Measurements from ENCODE around the gene CNTNAP2.

CNTNAP2 gene

GRCh38 chr7:147941381-147941780 is 1824.8 kb downstream of the CNTNAP2 start:
- DNase-seq (ENCODE audit: low spot score): no peak

DNA sequence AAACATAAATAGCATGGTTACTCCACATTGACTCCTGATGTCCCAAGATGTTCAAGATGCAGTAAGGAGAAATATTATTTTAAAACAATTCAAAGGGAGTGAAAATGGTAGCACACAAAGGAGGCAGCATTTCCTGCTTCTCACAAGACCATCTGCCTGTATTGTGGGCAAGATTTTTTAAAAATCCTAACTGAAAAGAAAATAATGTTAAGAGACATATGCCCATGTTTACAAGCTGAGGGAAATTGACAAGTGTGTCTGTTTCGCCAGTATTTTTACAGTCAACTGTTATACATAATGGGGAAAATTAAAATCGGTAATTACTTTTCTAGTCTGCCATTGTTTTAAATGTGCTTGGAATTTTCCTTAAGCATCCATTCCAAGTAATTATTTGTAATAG is 1827.7 kb downstream of the CNTNAP2 start:
- DNase-seq (ENCODE audit: low spot score): no peak

- DNase-seq (ENCODE audit: low spot score): no peak
These were observed 1836.3 kb downstream of the CNTNAP2 start for GRCh38 chr7:147952918-147953317.

DNA sequence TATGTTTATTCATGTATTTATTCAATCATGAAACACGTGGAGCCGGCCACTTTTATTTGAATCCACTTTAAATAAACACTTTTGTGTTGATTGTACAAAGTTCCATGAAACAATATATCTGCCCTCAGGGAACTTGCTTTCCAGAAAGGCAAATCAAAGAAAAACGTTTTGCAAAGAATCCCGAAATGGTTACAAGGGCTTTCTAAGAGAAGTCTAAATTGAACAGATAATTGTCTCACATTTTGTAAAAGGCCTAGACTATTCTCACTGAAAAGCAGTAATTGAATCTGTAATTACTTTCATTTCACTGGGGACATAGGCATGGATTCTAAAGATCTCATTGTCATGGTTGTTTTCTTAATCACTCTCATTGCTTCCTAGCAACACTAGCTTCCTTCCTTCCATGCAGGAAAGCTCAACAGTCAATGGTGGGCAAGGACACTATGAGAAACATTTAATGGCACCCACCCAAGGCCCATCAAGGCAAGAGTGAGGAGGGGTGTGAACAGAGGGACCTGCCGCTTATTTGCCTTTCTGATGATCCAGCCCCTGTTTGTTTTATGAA is 1851.5 kb downstream of the CNTNAP2 start:
- no peak for DNase-seq (ENCODE audit: low spot score)

DNA sequence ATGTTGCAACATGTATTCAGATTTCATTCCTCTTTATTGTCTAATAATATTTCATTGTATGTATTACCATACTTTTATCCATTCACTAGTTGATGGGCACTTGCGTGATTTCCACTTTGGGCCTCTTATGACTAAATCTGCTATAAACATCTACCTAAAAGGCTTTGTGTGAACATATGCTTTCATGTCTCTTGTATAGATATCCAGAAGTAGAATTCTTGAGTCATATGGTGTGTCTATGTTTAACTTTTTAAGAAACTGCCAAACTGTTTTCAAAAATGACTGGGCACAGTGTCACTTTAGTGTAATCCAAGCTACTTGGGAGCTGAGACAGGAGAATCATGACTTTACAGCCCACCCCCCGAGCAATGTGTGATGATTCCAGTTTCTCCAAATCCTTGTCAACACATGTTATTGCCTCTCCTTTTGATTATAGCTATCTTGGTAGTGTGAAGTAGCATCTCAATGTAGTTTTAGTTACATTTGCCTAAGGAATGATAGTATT is 1855.1 kb downstream of the CNTNAP2 start:
- DNase-seq (ENCODE audit: low spot score): no peak

DNA sequence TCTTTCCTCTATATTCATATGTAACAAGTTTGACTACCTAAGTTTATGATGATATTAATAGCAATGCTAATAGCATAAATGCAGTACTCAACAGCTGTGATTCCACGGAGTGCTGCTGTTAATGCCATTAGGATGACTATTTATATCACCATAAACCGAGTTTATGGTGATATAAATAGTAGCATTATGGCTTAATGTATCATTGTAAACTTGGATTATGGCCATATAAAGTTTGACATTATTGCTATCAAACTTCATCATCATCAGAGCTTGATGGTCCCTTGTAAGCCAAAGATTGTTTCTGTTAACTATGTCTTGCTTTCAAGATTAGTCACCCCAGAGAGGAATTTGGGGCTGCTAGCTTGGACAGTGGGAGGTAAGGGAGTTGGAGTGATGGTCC is 1861.6 kb downstream of the CNTNAP2 start:
- no peak for DNase-seq (ENCODE audit: low spot score)

GRCh38 chr7:147978651-147979050 is 1862.0 kb downstream of the CNTNAP2 start:
- DNase-seq (ENCODE audit: low spot score): no peak

DNA sequence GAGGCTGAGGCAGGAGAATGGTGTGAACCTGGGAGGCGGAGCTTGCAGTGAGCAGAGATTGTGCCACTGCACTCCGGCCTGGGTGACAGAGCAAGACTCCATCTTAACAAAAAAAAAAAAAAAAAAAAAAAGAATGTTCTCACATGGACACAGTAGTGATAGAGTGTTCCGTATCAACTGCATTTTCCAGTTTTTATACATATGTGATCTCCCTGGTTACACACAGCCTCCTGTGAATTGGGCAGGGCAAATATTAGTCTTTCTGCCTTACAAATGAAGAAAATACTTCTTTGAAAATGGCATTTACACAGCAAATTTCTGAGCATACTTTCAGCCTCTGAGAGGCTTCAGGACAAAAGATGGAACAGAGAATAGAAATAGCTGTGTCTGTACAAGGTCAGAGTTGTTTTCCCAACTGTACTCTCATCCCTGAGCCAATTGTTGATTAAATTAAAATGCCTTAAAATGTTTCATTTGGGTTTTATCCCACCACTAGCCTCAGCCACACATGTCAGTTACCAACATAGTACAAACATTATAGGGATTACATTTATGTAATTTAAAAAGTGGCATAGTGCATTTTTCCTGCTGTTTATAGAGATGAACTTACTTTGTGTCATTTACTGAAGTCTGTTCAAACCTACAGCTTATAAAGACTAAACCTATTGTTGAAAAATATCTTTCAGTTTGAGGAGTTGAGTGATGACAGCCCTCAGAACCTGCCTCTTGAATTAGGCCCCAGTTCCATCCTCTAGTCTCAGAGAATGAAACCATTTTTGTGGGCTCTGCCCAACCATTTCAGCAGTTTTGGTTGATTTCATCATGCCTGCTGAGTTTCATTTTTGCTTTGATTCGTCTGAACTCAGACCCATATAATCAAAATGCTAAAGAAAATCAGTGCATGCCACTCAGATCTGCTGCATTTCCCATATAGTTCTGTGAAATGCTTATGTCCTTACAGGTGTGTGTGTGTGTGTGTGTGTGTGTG is 1864.5 kb downstream of the CNTNAP2 start:
- peak; percentile 13 for DNase-seq (ENCODE audit: low spot score)

DNA sequence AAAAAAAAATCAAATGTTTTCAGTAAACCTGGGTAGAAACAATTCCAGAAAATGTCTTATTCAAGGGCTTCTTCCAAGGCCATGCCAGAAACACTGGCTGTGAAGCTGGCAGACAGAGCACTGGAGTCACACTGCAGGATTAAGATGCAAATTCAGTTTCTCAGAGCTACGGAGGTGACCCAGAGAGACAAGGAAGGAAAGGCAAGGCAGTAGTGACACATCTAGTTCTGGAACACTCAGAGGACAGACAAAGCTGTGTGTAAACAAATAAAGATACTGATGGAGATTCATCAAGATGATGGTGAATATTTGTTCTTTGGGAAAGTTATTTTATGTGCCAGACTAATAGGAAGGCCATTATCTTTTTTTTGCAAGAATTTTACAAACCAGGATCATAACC is 1865.7 kb downstream of the CNTNAP2 start:
- no peak for DNase-seq (ENCODE audit: low spot score)

DNA sequence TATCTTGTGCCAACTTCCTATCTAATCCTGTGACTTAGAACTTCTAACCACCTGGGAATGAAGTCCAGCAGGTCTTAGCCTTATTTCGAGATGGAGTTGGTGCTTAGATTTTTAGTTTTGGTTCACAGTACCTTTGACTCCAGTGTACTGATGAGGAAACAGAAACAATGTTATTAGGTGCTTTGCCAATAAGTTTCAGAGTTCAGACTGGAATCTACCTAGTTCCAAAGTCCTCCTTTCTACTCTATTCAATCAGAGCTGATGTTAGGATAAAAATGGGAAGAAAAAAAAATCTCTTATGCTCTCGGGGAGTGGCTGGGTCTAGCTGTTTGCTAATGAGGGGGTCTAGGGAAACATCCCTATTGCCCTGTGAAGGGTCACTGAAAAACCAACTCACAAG is 1867.7 kb downstream of the CNTNAP2 start:
- no peak for DNase-seq (ENCODE audit: low spot score)

- no peak for DNase-seq (ENCODE audit: low spot score)
These were observed 1873.5 kb downstream of the CNTNAP2 start for GRCh38 chr7:147990079-147990478.

GRCh38 chr7:147990942-147991341 is 1874.3 kb downstream of the CNTNAP2 start:
- no peak for DNase-seq (ENCODE audit: low spot score)

- DNase-seq (ENCODE audit: low spot score): no peak
These were observed 1876.1 kb downstream of the CNTNAP2 start for GRCh38 chr7:147992698-147993097.

DNA sequence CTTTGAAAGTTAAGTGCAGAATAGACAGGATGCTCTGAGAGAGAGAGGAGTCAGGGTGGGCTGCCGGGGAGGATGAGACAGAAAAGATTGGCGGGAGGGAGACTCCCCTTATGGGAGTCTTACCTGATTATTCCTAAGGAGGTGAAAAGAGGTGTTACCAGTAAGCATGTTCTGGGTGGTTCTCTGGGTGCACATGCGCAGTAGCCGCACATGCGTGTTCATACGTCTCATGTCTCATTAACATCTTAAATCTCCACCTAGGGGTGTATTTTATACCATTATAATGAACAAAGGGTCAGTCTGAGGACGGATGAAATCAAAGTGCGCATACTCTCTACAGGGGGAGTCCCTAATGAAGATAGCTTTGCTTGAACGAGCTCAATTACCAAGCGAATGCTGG is 1881.0 kb downstream of the CNTNAP2 start:
- no peak for DNase-seq (ENCODE audit: low spot score)

- DNase-seq (ENCODE audit: low spot score): no peak
These were observed 1883.4 kb downstream of the CNTNAP2 start for GRCh38 chr7:147999962-148000361.

DNA sequence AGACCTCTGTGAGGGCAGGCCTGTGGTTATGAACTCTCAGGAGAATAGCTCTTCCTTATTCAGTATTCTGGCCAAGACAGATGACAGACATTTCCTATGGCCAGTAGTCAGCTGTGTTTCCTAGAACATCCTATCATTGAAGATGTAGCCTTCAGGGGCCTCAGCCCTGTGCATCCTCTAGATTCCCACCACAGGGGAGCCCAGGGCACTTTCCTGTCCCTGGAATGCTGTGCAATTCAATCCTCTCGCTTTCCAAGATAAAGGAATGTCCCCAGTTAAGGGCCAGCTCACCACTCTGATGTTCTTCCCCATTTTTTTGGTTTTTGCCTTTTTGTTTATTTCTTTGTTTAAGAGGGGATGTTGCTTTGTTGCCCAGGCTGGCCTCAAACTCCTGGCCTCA is 1895.2 kb downstream of the CNTNAP2 start:
- no peak for DNase-seq (ENCODE audit: low spot score)

GRCh38 chr7:148014001-148014400 is 1897.4 kb downstream of the CNTNAP2 start:
- no peak for DNase-seq (ENCODE audit: low spot score)

- DNase-seq (ENCODE audit: low spot score): no peak
These were observed 1897.9 kb downstream of the CNTNAP2 start for GRCh38 chr7:148014541-148014940.

DNA sequence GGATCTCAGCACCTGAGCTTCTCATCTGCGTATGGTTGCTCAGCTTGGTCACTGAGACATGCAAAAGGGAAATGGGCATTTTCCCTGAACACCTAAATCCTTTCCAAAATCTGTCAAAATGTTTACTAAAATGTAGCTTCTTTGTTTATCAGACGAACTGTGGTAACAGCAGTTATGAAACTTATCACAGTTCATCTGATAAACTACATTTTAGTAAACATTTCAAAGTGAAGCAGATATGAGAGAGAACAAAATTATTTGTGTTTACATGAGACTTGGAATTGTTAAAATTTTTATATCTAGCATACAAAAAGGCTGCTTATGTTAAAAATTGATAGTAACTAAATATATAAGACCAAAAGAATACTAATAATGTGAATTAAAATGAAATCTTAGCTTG is 1900.5 kb downstream of the CNTNAP2 start:
- DNase-seq (ENCODE audit: low spot score): no peak

DNA sequence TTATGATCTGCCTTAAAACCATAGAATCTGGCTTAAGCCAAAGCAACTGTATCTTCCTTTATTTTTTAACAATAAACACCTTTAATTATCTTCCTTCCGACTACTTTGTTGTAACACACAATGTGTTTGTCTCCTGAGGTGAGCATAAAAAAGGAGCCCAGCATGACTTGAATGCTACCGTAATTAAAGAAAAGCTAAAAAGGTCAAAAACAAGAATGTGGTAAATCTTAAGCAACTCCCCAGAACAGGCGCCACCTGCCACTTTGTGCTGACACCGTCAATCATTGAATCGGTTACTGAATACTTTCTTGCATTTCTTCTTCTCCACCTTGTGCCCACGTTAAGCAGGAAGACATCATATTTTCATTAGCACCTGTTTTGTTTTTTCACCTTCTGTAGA is 1904.1 kb downstream of the CNTNAP2 start:
- no peak for DNase-seq (ENCODE audit: low spot score)

- DNase-seq (ENCODE audit: low spot score): no peak
These were observed 1905.0 kb downstream of the CNTNAP2 start for GRCh38 chr7:148021507-148022045.

DNA sequence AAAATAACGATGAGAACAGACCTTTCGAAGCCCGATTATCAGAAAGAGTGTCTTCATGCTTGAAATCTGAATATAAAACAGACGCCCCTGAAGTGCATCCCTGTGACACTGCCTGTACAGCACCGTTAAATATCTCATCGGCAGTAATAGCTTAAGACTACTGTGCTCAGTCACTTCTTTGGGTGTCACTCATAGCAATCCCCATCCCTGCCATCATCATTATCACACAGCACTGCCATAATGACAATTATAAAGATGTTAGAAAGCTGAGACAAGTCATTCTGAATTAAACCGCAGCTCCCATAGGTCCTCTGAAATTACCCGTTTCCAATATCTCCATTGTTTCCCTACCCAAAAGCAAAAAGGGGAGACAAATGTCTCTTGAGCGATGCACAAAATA is 1906.2 kb downstream of the CNTNAP2 start:
- DNase-seq (ENCODE audit: low spot score): no peak

GRCh38 chr7:148026713-148027112 is 1910.1 kb downstream of the CNTNAP2 start:
- no peak for DNase-seq (ENCODE audit: low spot score)

Measured in AG20443 (cell line).